H1 (cell line): ENCODE results near the gene TSHZ2. TPM values are rescaled to one million over a fixed set of nuclear protein-coding genes. Genes with fewer than 3 reads are reported as not detected.

Experiments used
- CTCF ChIA-PET: fragments of 300-600 bp; sonication (Branson Sonifier 250); formaldehyde crosslinking; loops from one replicate; lab custom pipeline; 2021; ENCODE audit not compliant: partially characterized antibody; lab: Charles Lee
- POLR2A ChIA-PET: fragments of 300-600 bp; sonication (Branson Sonifier 250); formaldehyde crosslinking; loops from one replicate; lab custom pipeline; 2021; ENCODE audit warnings: inconsistent platforms; ENCODE audit not compliant: partially characterized antibody; lab: Charles Lee
- DNase-seq, 2 experiments: peaks; one replicate each; pipeline versions ENCODE4 v3.0.0 to v3.0.0-alpha.2; 2010 to 2022; ENCODE audit warnings: low spot score in 2 of 2, low read depth in 1 of 2, mixed read lengths in 1 of 2
- FAIRE-seq: peaks from 2 replicates; lab custom pipeline; 2011; peaks lifted over from hg19 to GRCh38; lab: Jason Lieb, UNC
- H2AFZ ChIP-seq: 2 replicates; pipeline ENCODE4 v1.8.1; 2012; ENCODE audit warnings: low read length, inconsistent platforms
- H2AK5ac ChIP-seq: 2 replicates; pipeline ENCODE4 v1.6.1; 2013; ENCODE audit warnings: low read depth, low read length
- H2BK120ac ChIP-seq: replicated peaks from 2 replicates; pipeline ENCODE3; 2013; ENCODE audit warnings: low read depth, low read length, inconsistent platforms
- H2BK12ac ChIP-seq: 2 replicates; pipeline ENCODE4 v1.6.1; 2013; ENCODE audit warnings: low read depth, low read length
- H2BK15ac ChIP-seq: 2 replicates; pipeline ENCODE4 v1.6.1; 2013; ENCODE audit warnings: low read length
- H2BK20ac ChIP-seq: 2 replicates; pipeline ENCODE4 v1.6.1; 2013; ENCODE audit warnings: low read length
- H2BK5ac ChIP-seq: 2 replicates; pipeline ENCODE4 v1.6.1; 2013; ENCODE audit warnings: low read depth, low read length
- H3K14ac ChIP-seq: 2 replicates; pipeline ENCODE4 v1.6.1; 2013; ENCODE audit warnings: inconsistent platforms; ENCODE audit not compliant: insufficient read length
- H3K18ac ChIP-seq: 2 replicates; pipeline ENCODE4 v1.6.1; 2013; ENCODE audit warnings: low read length; ENCODE audit errors: extremely low read depth
- H3K23ac ChIP-seq: 2 replicates; pipeline ENCODE4 v1.6.1; 2013; ENCODE audit warnings: inconsistent platforms; ENCODE audit not compliant: insufficient read length
- H3K23me2 ChIP-seq: 2 replicates; pipeline ENCODE4 v1.6.1; 2013; ENCODE audit warnings: low read depth, low read length
- H3K27ac ChIP-seq: 2 replicates; pipeline ENCODE4 v1.6.1; 2011; ENCODE audit warnings: low read depth, low read length, inconsistent platforms
- H3K27me3 ChIP-seq, 4 experiments: replicated peaks in 1 of 4; 1 replicate in 1 of 4; 2 replicates in 3 of 4; pipeline versions ENCODE4 v1.6.1 to v1.8.1; 2011 to 2013; ENCODE audit warnings: low read length in 3 of 4, mild to moderate bottlenecking in 3 of 4, inconsistent platforms in 2 of 4, mixed read lengths in 2 of 4, moderate library complexity in 1 of 4; ENCODE audit not compliant: control insufficient read depth in 3 of 4, insufficient read depth in 3 of 4; ENCODE audit errors: extremely low read depth in 1 of 4
- H3K36me3 ChIP-seq, 4 experiments: 2 replicates each; pipeline versions ENCODE4 v1.6.1 to v1.8.1; 2011 to 2013; ENCODE audit warnings: mild to moderate bottlenecking in 4 of 4, low read length in 3 of 4, moderate library complexity in 2 of 4, control low read depth in 1 of 4, inconsistent platforms in 1 of 4; ENCODE audit not compliant: insufficient read depth in 4 of 4, control insufficient read depth in 2 of 4
- H3K4ac ChIP-seq: replicated peaks from 2 replicates; pipeline ENCODE3; 2013; ENCODE audit warnings: low read length, low read depth, mixed read lengths, inconsistent platforms; ENCODE audit not compliant: insufficient read length
- H3K4me1 ChIP-seq, 4 experiments: replicated peaks in 1 of 4; 1 replicate in 1 of 4; 2 replicates in 3 of 4; pipeline versions ENCODE4 v1.6.1 to v1.8.1; 2011 to 2013; ENCODE audit warnings: low read length in 3 of 4, inconsistent platforms in 2 of 4, mixed read lengths in 1 of 4; ENCODE audit not compliant: insufficient read depth in 4 of 4, control insufficient read depth in 3 of 4
- H3K4me2 ChIP-seq, 2 experiments: 2 replicates each; pipeline versions ENCODE4 v1.6.1 to v1.8.1; 2011 to 2013; ENCODE audit warnings: low read depth in 2 of 2, low read length in 2 of 2, control low read depth in 1 of 2, inconsistent platforms in 1 of 2, mild to moderate bottlenecking in 1 of 2; ENCODE audit not compliant: insufficient read depth in 1 of 2
- H3K4me3 ChIP-seq, 4 experiments: fragments of 200-600, 300-600 bp in 1 of 4; sonication (generic), shearing (Covaris generic), sonication (Bioruptor Twin) in 1 of 4; 2 replicates each; pipeline versions ENCODE4 v1.5.1 to v1.8.1; 2011 to 2016; ENCODE audit warnings: low read length in 4 of 4, low read depth in 3 of 4, control low read depth in 2 of 4, inconsistent platforms in 2 of 4, mild to moderate bottlenecking in 2 of 4, mixed read lengths in 1 of 4, moderate library complexity in 1 of 4; ENCODE audit not compliant: insufficient read depth in 2 of 4; ENCODE audit errors: extremely low read depth in 1 of 4
- H3K56ac ChIP-seq: replicated peaks from 2 replicates; pipeline ENCODE3; 2013; ENCODE audit warnings: low read depth, mild to moderate bottlenecking, mixed read lengths, low read length, inconsistent platforms; ENCODE audit not compliant: insufficient read length
- H3K79me1 ChIP-seq: 2 replicates; pipeline ENCODE4 v1.6.1; 2013; ENCODE audit warnings: low read depth, low read length, control low read depth
- H3K79me2 ChIP-seq, 2 experiments: 2 replicates each; pipeline versions ENCODE4 v1.6.1 to v1.8.1; 2012 to 2013; ENCODE audit warnings: low read length in 2 of 2, mild to moderate bottlenecking in 2 of 2, inconsistent platforms in 1 of 2; ENCODE audit not compliant: insufficient read depth in 2 of 2, control insufficient read depth in 1 of 2
- H3K9ac ChIP-seq, 4 experiments: replicated peaks in 1 of 4; 1 replicate in 1 of 4; 2 replicates in 3 of 4; pipeline versions ENCODE4 v1.6.1 to v1.8.1; 2011 to 2013; ENCODE audit warnings: low read depth in 3 of 4, low read length in 3 of 4, control low read depth in 2 of 4, mild to moderate bottlenecking in 2 of 4, moderate library complexity in 2 of 4, inconsistent platforms in 1 of 4; ENCODE audit errors: extremely low read depth in 1 of 4
- H3K9me3 ChIP-seq, 2 experiments: 2 replicates each; pipeline versions ENCODE4 v1.6.1 to v1.8.1; 2012 to 2013; ENCODE audit warnings: mild to moderate bottlenecking in 2 of 2, moderate library complexity in 2 of 2, control low read depth in 1 of 2, inconsistent platforms in 1 of 2, low read depth in 1 of 2, low read length in 1 of 2, mixed read lengths in 1 of 2; ENCODE audit not compliant: insufficient read depth in 2 of 2
- H4K20me1 ChIP-seq, 2 experiments: replicated peaks in 1 of 2; 2 replicates each; pipeline versions ENCODE3 to v1.8.1; 2011 to 2013; ENCODE audit warnings: inconsistent platforms in 2 of 2, low read length in 2 of 2, mild to moderate bottlenecking in 1 of 2; ENCODE audit not compliant: insufficient read depth in 2 of 2, control insufficient read depth in 1 of 2
- H4K5ac ChIP-seq: 2 replicates; pipeline ENCODE4 v1.6.1; 2013; ENCODE audit warnings: low read length, low read depth, mixed read lengths, inconsistent platforms; ENCODE audit not compliant: insufficient read length
- H4K8ac ChIP-seq: 2 replicates; pipeline ENCODE4 v1.8.0; 2013; ENCODE audit warnings: mild to moderate bottlenecking, moderate library complexity, low read length, inconsistent platforms; ENCODE audit not compliant: insufficient read depth; ENCODE audit errors: extremely low read depth
- H4K91ac ChIP-seq: replicated peaks from 2 replicates; pipeline ENCODE3; 2013; ENCODE audit warnings: low read length, mixed read lengths, inconsistent platforms; ENCODE audit not compliant: insufficient read length
- BRCA1 ChIP-seq: IDR thresholded peaks from 2 replicates; pipeline ENCODE4 v1.6.1; 2012; ENCODE audit warnings: low read depth, low read length, improper control_type of control experiment
- CHD1 ChIP-seq: IDR thresholded peaks from 2 replicates; pipeline ENCODE4 v1.6.1; 2012; ENCODE audit warnings: low read depth, low read length, improper control_type of control experiment
- GTF2F1 ChIP-seq: IDR thresholded peaks from 2 replicates; pipeline ENCODE4 v1.6.1; 2012; ENCODE audit warnings: low read depth, low read length, improper control_type of control experiment, borderline replicate concordance
- HDAC6 ChIP-seq: IDR thresholded peaks from one replicate; pipeline ENCODE4 v1.7.1; 2012; ENCODE audit warnings: low read depth, mild to moderate bottlenecking, inconsistent platforms, low read length, moderate library complexity
- JUND ChIP-seq: IDR thresholded peaks from 2 replicates; pipeline ENCODE4 v1.6.1; 2011; ENCODE audit warnings: mild to moderate bottlenecking, improper control_type of control experiment, low read length
- SRF ChIP-seq: IDR thresholded peaks from 2 replicates; pipeline ENCODE4 v1.6.1; 2011; ENCODE audit warnings: mild to moderate bottlenecking, low read depth, low read length, moderate library complexity
- WGBS, 2 experiments: shearing (Covaris generic) in 1 of 2; methylation state at CpG; one replicate each; pipeline versions ENCODE4 v1.1.6 to v1.1.7; 2013 to 2015; ENCODE audit warnings: low lambda C conversion rate in 2 of 2, mixed read lengths in 2 of 2, inconsistent platforms in 1 of 2, low coverage in 1 of 2, missing lambda C conversion rate in 1 of 2; ENCODE audit not compliant: insufficient replicate concordance in 2 of 2, insufficient coverage in 1 of 2, insufficient read length in 1 of 2; ENCODE audit errors: extremely low coverage in 1 of 2, missing lambda C conversion rate in 1 of 2; 5-methylcytosine and 5-hydroxymethylcytosine counted together
- polyA plus RNA-seq, 7 experiments: library from polyadenylated mRNA; depleted of rRNA in 3 of 7; stranded (reverse) in 5 of 7; unstranded in 2 of 7; fragments of >200 nt in 5 of 7; fragments of 200-250 nt in 2 of 7; gene quantifications; 1 replicate in 5 of 7; 2 replicates in 1 of 7; 4 replicates in 1 of 7; pipeline versions ENCODE4 v1.2.1 to v1.2.3, GENCODE V29; 2011 to 2013; ENCODE audit warnings: missing spikeins in 2 of 7, mixed read lengths in 2 of 7
- total RNA-seq: library from RNA; stranded (reverse); fragmentation: NEBNext Ultra II Directional; extraction: Animal tissue kit (Norgen Biotek cat#: 25700); gene quantifications from 2 replicates; pipeline ENCODE4 v1.2.1, GENCODE V29; 2021

TSHZ2 gene
- total and polyA plus RNA-seq, 2 of the 8 experiments (the other 6 are each of a cell fraction or from before 2014, with no cell fraction given), result 0.14 to 0.30 TPM

DNA sequence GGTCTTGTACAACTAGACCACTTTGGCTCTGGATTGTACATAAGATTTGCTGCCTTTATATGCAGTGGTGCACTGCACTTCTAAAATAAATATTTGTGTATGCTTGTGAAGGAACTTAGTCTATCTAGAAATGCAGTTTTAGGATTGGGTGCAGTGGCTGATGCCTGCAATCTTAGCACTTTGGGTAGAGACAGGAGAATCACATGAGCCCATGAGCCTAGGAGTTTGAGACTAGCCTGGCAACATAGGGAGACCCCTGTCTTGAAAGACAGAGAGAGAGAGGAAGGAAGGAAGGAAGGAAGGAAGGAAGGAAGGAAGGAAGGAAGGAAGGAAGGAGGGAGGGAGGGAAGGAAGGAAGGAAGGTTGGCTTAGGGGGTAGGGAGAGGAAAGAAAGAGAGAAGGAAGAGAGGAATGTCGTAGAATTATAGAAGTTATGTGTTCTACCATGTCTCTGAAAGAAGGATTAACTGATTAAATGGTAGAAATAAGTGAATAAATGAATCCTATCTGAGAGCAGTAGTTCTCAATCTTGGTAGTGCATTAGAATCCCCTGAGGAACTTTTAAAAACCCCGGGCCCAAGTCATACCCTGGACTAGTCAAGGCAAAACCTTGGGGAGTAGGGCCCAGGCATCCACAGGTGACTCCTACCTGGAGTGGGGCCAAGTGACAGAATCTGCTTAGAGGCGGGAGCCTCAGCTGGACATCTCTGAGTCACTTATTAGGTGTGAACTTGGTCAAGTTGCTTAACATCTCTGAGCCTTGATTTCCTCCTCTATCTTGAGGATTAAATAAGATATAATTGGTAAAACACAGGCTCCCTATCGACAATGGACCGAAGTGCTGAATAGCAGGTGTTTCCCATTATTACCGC is 491.2 kb downstream of the TSHZ2 start:
- H2BK5ac ChIP-seq, result no peak overlapping the region
- H2BK120ac ChIP-seq, result no peak overlapping the region
- H3K79me2 ChIP-seq, result no peaks in the 10 kb centered on the region
- H3K4me2 ChIP-seq, result no peak overlapping the region
- H4K20me1 ChIP-seq, result no peaks in the 10 kb centered on the region
- no peak overlapping the region for H3K56ac ChIP-seq
- H3K4me1 ChIP-seq, result no peaks in the 10 kb centered on the region
- FAIRE-seq, result no peak
- H2BK20ac ChIP-seq, result no peak overlapping the region
- H2AFZ ChIP-seq, result no peak overlapping the region
- WGBS, 2 experiments, result 91 to 100% methylated on average over 1 to 6 of the region's 6 CpGs
- H3K27me3 ChIP-seq, result no peaks in the 10 kb centered on the region
- H3K9me3 ChIP-seq, result peaks cover 12 to 23% of the 10 kb centered on the region in 2 experiments; a peak in 3 of 4 replicates
- H3K79me1 ChIP-seq, result no peaks in the 10 kb centered on the region; the same call in 1 of the 2 replicates
- no peak overlapping the region for H2AK5ac ChIP-seq
- TF ChIP-seq BRCA1 (no peak), HDAC6 (no peak), GTF2F1 (no peak), SRF (no peak), CHD1 (no peak), JUND (no peak)
- no peak overlapping the region for H4K5ac ChIP-seq
- CTCF ChIA-PET, result no interaction called here
- no peak overlapping the region for H3K27ac ChIP-seq
- H3K4ac ChIP-seq, result no peak overlapping the region
- H3K4me3 ChIP-seq, result no peak overlapping the region
- H3K23me2 ChIP-seq, result no peaks in the 10 kb centered on the region
- no peak overlapping the region for H3K18ac ChIP-seq
- H3K14ac ChIP-seq, result no peak overlapping the region
- no peak overlapping the region for H2BK12ac ChIP-seq
- H3K36me3 ChIP-seq, result peaks cover 0 to 3% (median 0%) of the 10 kb centered on the region in 4 experiments; a peak in 1 of 8 replicates
- POLR2A ChIA-PET, result interaction anchor here (0.6 kb wide), 1 partner anchor 95 kb away, joined by 3 read pairs; no protein-coding TSS in a partner anchor
- DNase-seq, result no peak
- H4K8ac ChIP-seq, result no peak overlapping the region
- no peak overlapping the region for H2BK15ac ChIP-seq
- no peak overlapping the region for H3K23ac ChIP-seq
- no peak overlapping the region for H4K91ac ChIP-seq
- H3K9ac ChIP-seq, result no peak overlapping the region
